ENCODE measurements around the gene ARF4. TPM values are rescaled to one million over a fixed set of nuclear protein-coding genes. Genes with fewer than 3 reads are reported as not detected.

The ARF4 gene
- total and polyA plus RNA-seq, 10 of the 15 experiments (the other 5 are each of a cell fraction or from before 2014, with no cell fraction given): 66.2 to 283 (median 128) TPM

- no peaks in the 10 kb centered on the region; a peak in 1 of 4 replicates for H3K36me3 ChIP-seq (ENCODE audit: control insufficient read depth in 2 of 2, insufficient read depth in 2 of 2, low read length in 1 of 2)
- DNase-seq (ENCODE audit: low read depth, low spot score): no peak
- no peak for FAIRE-seq
- H3K4me1 ChIP-seq (ENCODE audit: control insufficient read depth, insufficient read depth, low read length): no peaks in the 10 kb centered on the region
- POLR2A ChIA-PET: interaction anchor here (0.6 to 5.0 kb wide), 4 partner anchors 26 to 729 kb away, joined by 3 to 36 read pairs (median 6); partner anchors contain the start of gene PDE12
- H2AFZ ChIP-seq (ENCODE audit: control insufficient read depth, low read depth, low read length): no peak overlapping the region
- SMC1A ChIA-PET (ENCODE audit: uncharacterized antibody, unreplicated experiment): interaction anchor here (0.7 to 1.6 kb wide), 2 partner anchors 140 to 253 kb away, joined by 3 to 4 read pairs; no protein-coding TSS in a partner anchor
- no peaks in the 10 kb centered on the region; the same call in 2 of the 3 replicates for H3K9me3 ChIP-seq (replicated peaks; ENCODE audit: control insufficient read depth, insufficient read depth, low read length)
- WGBS (ENCODE audit: insufficient coverage, insufficient replicate concordance, low lambda C conversion rate, missing lambda C conversion rate): 70% methylated on average over 2 of the region's 2 CpGs
- TF ChIP-seq GATAD2B (conservative IDR thresholded peaks at IDR 0.05; ENCODE audit: low read depth): no peak
- 0 out of 4 replicates have a peak, but pooled peaks of 1 of the 2 experiments have one; percentile 12 for TF ChIP-seq IKZF2 (IDR thresholded peaks at IDR 0.05)
- TF ChIP-seq SPI1 (IDR thresholded peaks at IDR 0.05; ENCODE audit: borderline replicate concordance, insufficient read depth, low read depth, low read length): no peak
- no peak for TF ChIP-seq NBN (IDR thresholded peaks at IDR 0.05)
- H3K27me3 ChIP-seq (replicated peaks in 1 of 2; ENCODE audit: control insufficient read depth in 2 of 2, insufficient read depth in 2 of 2, low read length in 1 of 2): no peaks in the 10 kb centered on the region
- H3K9ac ChIP-seq (ENCODE audit: control insufficient read depth, insufficient read depth, low read length): no peak overlapping the region
- RAD21 ChIA-PET (ENCODE audit: unreplicated experiment): interaction anchor here (0.7 to 1.3 kb wide), 2 partner anchors 20 to 43 kb away, joined by 3 read pairs; no protein-coding TSS in a partner anchor
- H3K4me3 ChIP-seq: no peak overlapping the region
- H3K4me2 ChIP-seq (ENCODE audit: control insufficient read depth, insufficient read depth): no peak overlapping the region
- H4K20me1 ChIP-seq (ENCODE audit: control insufficient read depth, insufficient read depth): no peaks in the 10 kb centered on the region
- no peak overlapping the region for H3K27ac ChIP-seq (ENCODE audit: control insufficient read depth, insufficient read depth)
- BruUV-seq (replicated peaks): no TSS peak
- no peak for ATAC-seq
- in situ Hi-C loops (cut with MboI): no loop called here
- intact Hi-C loops (cut with micrococcal nuclease; ENCODE audit: unreplicated experiment): no loop called here
- H3K79me2 ChIP-seq (ENCODE audit: control insufficient read depth, insufficient read depth, low read length): peaks cover 38% of the 10 kb centered on the region
- CTCF ChIA-PET: interaction anchor here (0.6 to 1.3 kb wide), 2 partner anchors 226 to 430 kb away, joined by 3 to 5 read pairs; no protein-coding TSS in a partner anchor
Measured at GRCh38 chr3:57600195-57600594, 3.1 kb upstream of the ARF4 start.

DNA sequence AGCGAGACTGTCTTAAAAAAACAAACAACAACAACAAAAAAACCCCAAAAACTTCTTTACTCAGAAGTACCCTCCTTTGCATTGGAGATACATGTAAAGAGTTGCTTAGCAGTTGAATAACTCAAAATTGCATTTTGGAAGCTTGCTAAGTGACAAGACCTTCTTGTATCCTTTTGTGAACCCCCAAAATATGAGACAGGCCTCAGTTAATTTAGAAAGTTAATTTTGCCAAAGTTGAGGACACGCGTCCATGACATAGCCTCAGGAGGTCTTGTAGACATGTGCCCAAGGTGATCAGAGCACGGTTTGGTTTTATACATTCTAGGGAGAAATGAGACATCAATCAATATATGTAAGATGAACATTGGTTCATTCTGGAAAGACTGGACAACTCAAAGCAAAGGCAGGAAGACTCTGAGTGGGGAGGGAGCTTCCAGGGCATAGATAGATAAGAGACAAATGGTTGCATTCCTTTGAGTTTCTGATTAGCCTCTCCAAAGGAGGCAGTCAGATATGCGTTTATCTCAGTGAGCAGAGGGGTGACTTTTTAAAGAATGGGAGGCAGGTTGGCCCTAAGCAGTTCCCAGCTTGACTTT, 1.7 kb upstream of the ARF4 start:
- ATAC-seq (no peak), DNase-seq (ENCODE audit: low read depth, low spot score) (no peak), FAIRE-seq (no peak)
- Histone ChIP-seq H3K9me3 (replicated peaks; ENCODE audit: control insufficient read depth, insufficient read depth, low read length) (no peaks in the 10 kb centered on the region), H4K20me1 (ENCODE audit: control insufficient read depth, insufficient read depth) (no peaks in the 10 kb centered on the region), H3K27me3 (replicated peaks in 1 of 2; ENCODE audit: control insufficient read depth in 2 of 2, insufficient read depth in 2 of 2, low read length in 1 of 2) (no peaks in the 10 kb centered on the region), H2AFZ (ENCODE audit: control insufficient read depth, low read depth, low read length) (peak overlapping the region; percentile 2; the same call in 1 of the 2 replicates), H3K9ac (ENCODE audit: control insufficient read depth, insufficient read depth, low read length) (peak overlapping the region; percentile 89), H3K4me1 (ENCODE audit: control insufficient read depth, insufficient read depth, low read length) (no peaks in the 10 kb centered on the region), H3K4me2 (ENCODE audit: control insufficient read depth, insufficient read depth) (peak overlapping the region; percentile 53), H3K4me3 (peak overlapping the region; percentile 77), H3K36me3 (ENCODE audit: control insufficient read depth in 2 of 2, insufficient read depth in 2 of 2, low read length in 1 of 2) (no peaks in the 10 kb centered on the region; a peak in 1 of 4 replicates), H3K27ac (ENCODE audit: control insufficient read depth, insufficient read depth) (peak overlapping the region; percentile 94), H3K79me2 (ENCODE audit: control insufficient read depth, insufficient read depth, low read length) (peaks cover 50% of the 10 kb centered on the region)
- POLR2A ChIA-PET: interaction anchor here (0.6 to 5.0 kb wide), 5 partner anchors 43 to 902 kb away, joined by 3 to 36 read pairs (median 5); partner anchors contain the start of gene PDE12
- in situ Hi-C loops (cut with MboI): no loop called here
- intact Hi-C loops (cut with micrococcal nuclease; ENCODE audit: unreplicated experiment): loop anchor here (5.0 kb wide), 2 partner anchors 73 to 158 kb away; partner anchors contain the start of gene SLMAP
- 20% methylated on average over 5 of the region's 5 CpGs for WGBS (ENCODE audit: insufficient coverage, insufficient replicate concordance, low lambda C conversion rate, missing lambda C conversion rate)
- BruUV-seq (replicated peaks): no TSS peak
- RAD21 ChIA-PET (ENCODE audit: unreplicated experiment): interaction anchor here (0.7 to 2.7 kb wide), 7 partner anchors 72 to 227 kb away, joined by 3 to 10 read pairs (median 4); no protein-coding TSS in a partner anchor
- SMC1A ChIA-PET (ENCODE audit: uncharacterized antibody, unreplicated experiment): interaction anchor here (0.6 to 2.2 kb wide), 8 partner anchors 25 to 254 kb away, joined by 3 to 6 read pairs (median 4); partner anchors contain the start of gene SLMAP
- CTCF ChIA-PET: interaction anchor here (0.6 to 1.3 kb wide), 3 partner anchors 227 to 254 kb away, joined by 3 to 5 read pairs (median 4); no protein-coding TSS in a partner anchor
- TF ChIP-seq MTA2 (IDR thresholded peaks at IDR 0.05; ENCODE audit: low read depth) (no peak), MEF2A (IDR thresholded peaks at IDR 0.05; ENCODE audit: insufficient read depth, low read depth, low read length) (no peak), CBX3 (IDR thresholded peaks at IDR 0.05; ENCODE audit: borderline replicate concordance, low read depth) (no peak), ZNF24 (IDR thresholded peaks at IDR 0.05) (no peak), CREM (IDR thresholded peaks at IDR 0.05; ENCODE audit: low read depth) (no peak), WRNIP1 (IDR thresholded peaks at IDR 0.05; ENCODE audit: borderline replicate concordance, low read depth, low read length) (no peak)
- TF ChIP-seq, protein P1, sequence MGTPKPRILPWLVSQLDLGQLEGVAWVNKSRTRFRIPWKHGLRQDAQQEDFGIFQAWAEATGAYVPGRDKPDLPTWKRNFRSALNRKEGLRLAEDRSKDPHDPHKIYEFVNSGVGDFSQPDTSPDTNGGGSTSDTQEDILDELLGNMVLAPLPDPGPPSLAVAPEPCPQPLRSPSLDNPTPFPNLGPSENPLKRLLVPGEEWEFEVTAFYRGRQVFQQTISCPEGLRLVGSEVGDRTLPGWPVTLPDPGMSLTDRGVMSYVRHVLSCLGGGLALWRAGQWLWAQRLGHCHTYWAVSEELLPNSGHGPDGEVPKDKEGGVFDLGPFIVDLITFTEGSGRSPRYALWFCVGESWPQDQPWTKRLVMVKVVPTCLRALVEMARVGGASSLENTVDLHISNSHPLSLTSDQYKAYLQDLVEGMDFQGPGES (IDR thresholded peaks at IDR 0.05): no peak
- TF ChIP-seq, protein P2, sequence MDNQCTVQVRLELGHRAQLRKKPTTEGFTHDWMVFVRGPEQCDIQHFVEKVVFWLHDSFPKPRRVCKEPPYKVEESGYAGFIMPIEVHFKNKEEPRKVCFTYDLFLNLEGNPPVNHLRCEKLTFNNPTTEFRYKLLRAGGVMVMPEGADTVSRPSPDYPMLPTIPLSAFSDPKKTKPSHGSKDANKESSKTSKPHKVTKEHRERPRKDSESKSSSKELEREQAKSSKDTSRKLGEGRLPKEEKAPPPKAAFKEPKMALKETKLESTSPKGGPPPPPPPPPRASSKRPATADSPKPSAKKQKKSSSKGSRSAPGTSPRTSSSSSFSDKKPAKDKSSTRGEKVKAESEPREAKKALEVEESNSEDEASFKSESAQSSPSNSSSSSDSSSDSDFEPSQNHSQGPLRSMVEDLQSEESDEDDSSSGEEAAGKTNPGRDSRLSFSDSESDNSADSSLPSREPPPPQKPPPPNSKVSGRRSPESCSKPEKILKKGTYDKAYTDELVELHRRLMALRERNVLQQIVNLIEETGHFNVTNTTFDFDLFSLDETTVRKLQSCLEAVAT (IDR thresholded peaks at IDR 0.05): no peak
